ENCODE data around the gene ISCA2.

Gene ISCA2

DNA sequence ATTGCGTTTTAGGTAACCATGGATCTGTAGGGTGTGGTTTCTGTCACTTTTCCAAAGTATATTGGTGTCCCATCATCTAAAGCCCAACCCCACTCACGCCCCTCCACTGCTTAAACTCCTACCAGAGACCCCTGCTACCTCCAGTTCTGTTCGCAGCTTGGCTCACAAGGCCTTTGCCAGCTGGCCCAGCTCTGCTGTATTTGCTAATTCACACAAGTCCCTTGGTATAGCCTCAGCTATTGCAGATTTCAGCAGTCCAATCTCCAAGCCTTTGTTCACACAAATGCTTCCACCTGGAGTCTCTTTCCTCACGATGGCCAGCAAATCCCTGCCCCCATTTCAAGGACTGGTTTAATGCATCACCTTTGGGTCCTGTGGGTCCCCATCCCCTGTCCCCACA is 24.2 kb downstream of the ISCA2 start:
- H3K36me3 ChIP-seq (ENCODE audit: insufficient read depth, low read length), result peaks cover 10% of the 10 kb centered on the region; the same call in 1 of the 2 replicates
- H2AFZ ChIP-seq (ENCODE audit: low read length, unreplicated experiment), result no peak overlapping the region

DNA sequence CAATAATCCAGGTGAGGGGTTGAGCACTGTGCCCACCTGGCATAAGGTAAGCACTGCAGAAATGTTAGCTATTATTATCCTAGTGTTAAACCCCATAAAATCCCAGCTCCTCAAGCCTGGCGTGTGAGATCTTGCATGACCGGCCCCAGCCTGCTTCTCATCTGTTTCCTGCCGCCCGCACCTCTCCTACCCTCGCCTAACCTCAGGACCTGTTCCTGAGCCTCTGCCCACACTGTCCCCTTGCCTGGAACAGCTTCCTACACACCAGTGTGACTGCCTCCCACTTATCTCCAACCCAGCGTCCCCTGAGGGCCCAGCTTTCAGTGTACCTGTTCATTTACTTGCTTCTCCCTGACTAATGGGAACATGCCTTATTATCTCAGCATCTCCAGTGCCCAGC is 24.7 kb downstream of the ISCA2 start:
- no peak overlapping the region for H3K27ac ChIP-seq (ENCODE audit: low read depth, low read length)
- H3K4me3 ChIP-seq (ENCODE audit: low read depth, low read length), result no peak overlapping the region
- no peaks in the 10 kb centered on the region for H3K79me2 ChIP-seq (ENCODE audit: control insufficient read depth, insufficient read depth, low read length, unreplicated experiment)
- H2AFZ ChIP-seq (ENCODE audit: low read length, unreplicated experiment), result no peak overlapping the region
- H3K4me1 ChIP-seq (ENCODE audit: control insufficient read depth, insufficient read depth, low read length, unreplicated experiment), result peaks cover 17% of the 10 kb centered on the region
- H3K36me3 ChIP-seq (ENCODE audit: insufficient read depth, low read length), result peaks cover 10% of the 10 kb centered on the region; the same call in 1 of the 2 replicates
- no peaks in the 10 kb centered on the region for H3K27me3 ChIP-seq (ENCODE audit: insufficient read depth, low read length)

More for the DNA sequence above, 24.2 kb downstream of the ISCA2 start:
- no peak overlapping the region for H3K27ac ChIP-seq (ENCODE audit: low read depth, low read length)
- H3K4me1 ChIP-seq (ENCODE audit: control insufficient read depth, insufficient read depth, low read length, unreplicated experiment), result peaks cover 17% of the 10 kb centered on the region
- no peak overlapping the region for H3K4me3 ChIP-seq (ENCODE audit: low read depth, low read length)
- H3K79me2 ChIP-seq (ENCODE audit: control insufficient read depth, insufficient read depth, low read length, unreplicated experiment), result no peaks in the 10 kb centered on the region
- H3K27me3 ChIP-seq (ENCODE audit: insufficient read depth, low read length), result no peaks in the 10 kb centered on the region

DNA sequence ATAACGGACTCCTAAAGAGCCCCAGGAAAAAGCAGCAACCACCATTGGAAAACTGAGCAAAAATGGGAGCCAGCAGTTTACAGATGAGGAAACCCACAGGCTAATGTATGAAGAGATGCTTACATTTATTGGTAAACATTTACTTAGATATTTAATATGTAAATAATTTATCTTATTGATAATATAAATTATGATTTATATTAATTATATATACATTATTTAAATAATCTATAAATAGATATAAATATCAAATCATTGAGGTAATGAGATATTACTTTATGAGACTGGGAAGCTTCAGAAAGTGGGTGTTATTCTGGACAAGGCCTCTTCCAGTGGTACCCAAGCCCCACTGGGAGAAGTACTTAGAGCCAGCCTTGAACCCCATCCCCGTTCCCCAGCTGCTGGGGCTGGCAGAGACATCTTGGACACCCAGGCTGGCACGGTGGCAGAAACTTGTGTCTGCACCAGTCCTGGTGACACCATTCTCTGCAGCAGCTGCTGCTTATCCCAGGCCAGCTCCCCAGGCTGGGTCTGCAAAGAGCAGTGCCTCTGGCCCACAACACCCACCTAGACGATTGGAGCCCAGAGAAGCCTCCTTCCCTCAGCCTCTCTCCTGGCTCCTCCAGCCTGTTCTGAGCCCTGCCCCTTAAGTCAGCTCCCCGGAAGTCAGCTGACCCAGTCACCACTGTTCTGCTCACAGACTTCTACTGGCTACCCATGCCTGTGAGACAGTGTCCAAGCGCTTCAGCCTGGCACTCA is 25.9 kb downstream of the ISCA2 start:
- H2AFZ ChIP-seq (ENCODE audit: low read length, unreplicated experiment), result no peak overlapping the region
- no peaks in the 10 kb centered on the region for H3K79me2 ChIP-seq (ENCODE audit: control insufficient read depth, insufficient read depth, low read length, unreplicated experiment)
- peaks cover 12% of the 10 kb centered on the region for H3K4me1 ChIP-seq (ENCODE audit: control insufficient read depth, insufficient read depth, low read length, unreplicated experiment)

DNA sequence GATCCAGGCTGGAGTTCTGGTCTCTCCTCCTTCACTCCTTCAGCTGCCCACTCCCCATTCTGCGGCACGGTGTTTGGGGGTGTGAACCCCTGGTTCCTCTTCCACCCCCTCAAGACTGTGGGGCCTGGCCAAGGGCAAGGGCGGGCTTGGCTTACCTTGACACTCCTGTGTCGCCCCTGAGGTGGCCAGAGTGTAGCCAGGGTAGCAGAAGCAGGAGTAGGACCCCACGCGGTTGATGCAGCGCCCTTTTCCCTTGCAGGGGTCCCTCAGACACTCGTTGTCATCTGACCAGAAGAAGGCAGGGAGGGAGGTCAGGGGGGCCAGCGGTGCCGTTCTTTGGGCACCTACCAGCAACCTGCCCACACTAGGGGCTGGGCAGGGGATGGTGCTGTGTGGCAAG is 28.2 kb downstream of the ISCA2 start:
- peaks cover 7% of the 10 kb centered on the region for H3K4me1 ChIP-seq (ENCODE audit: control insufficient read depth, insufficient read depth, low read length, unreplicated experiment)
- no peaks in the 10 kb centered on the region for H3K27me3 ChIP-seq (ENCODE audit: insufficient read depth, low read length)
- no peak overlapping the region for H3K27ac ChIP-seq (ENCODE audit: low read depth, low read length)
- no peaks in the 10 kb centered on the region for H3K36me3 ChIP-seq (ENCODE audit: insufficient read depth, low read length)
- H2AFZ ChIP-seq (ENCODE audit: low read length, unreplicated experiment), result no peak overlapping the region
- no peak overlapping the region for H3K4me3 ChIP-seq (ENCODE audit: low read depth, low read length)
- no peaks in the 10 kb centered on the region for H3K79me2 ChIP-seq (ENCODE audit: control insufficient read depth, insufficient read depth, low read length, unreplicated experiment)

More for the DNA sequence above, 25.9 kb downstream of the ISCA2 start:
- Histone ChIP-seq H3K27me3 (ENCODE audit: insufficient read depth, low read length) (no peaks in the 10 kb centered on the region), H3K4me3 (ENCODE audit: low read depth, low read length) (no peak overlapping the region), H3K27ac (ENCODE audit: low read depth, low read length) (no peak overlapping the region), H3K36me3 (ENCODE audit: insufficient read depth, low read length) (0 out of 2 replicates have a peak, but pooled peaks cover 1% of the 10 kb centered on the region)

DNA sequence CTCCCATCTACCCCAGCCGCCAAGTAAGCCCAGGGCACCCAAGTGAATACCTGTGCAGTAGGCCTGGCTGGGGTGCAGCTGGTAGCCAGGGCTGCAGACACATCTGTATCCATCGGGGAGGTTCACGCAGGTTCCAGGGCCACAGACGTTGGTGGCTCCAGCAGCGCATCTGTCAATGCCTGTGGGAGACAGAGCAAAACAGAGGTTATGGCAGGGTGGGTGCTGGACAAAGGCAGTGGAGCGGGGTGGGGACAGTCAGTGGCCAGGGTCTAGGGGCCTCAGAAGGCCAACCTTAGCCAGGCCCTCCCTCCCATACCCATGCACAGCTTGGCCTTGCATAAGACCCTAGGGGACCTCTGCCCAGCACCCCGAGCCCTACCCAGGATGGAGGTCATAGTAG is 29.2 kb downstream of the ISCA2 start:
- H3K4me1 ChIP-seq (ENCODE audit: control insufficient read depth, insufficient read depth, low read length, unreplicated experiment), result peaks cover 3% of the 10 kb centered on the region
- no peak overlapping the region for H3K4me3 ChIP-seq (ENCODE audit: low read depth, low read length)
- no peaks in the 10 kb centered on the region for H3K27me3 ChIP-seq (ENCODE audit: insufficient read depth, low read length)
- H2AFZ ChIP-seq (ENCODE audit: low read length, unreplicated experiment), result no peak overlapping the region
- no peaks in the 10 kb centered on the region for H3K36me3 ChIP-seq (ENCODE audit: insufficient read depth, low read length)
- H3K79me2 ChIP-seq (ENCODE audit: control insufficient read depth, insufficient read depth, low read length, unreplicated experiment), result no peaks in the 10 kb centered on the region
- no peak overlapping the region for H3K27ac ChIP-seq (ENCODE audit: low read depth, low read length)

DNA sequence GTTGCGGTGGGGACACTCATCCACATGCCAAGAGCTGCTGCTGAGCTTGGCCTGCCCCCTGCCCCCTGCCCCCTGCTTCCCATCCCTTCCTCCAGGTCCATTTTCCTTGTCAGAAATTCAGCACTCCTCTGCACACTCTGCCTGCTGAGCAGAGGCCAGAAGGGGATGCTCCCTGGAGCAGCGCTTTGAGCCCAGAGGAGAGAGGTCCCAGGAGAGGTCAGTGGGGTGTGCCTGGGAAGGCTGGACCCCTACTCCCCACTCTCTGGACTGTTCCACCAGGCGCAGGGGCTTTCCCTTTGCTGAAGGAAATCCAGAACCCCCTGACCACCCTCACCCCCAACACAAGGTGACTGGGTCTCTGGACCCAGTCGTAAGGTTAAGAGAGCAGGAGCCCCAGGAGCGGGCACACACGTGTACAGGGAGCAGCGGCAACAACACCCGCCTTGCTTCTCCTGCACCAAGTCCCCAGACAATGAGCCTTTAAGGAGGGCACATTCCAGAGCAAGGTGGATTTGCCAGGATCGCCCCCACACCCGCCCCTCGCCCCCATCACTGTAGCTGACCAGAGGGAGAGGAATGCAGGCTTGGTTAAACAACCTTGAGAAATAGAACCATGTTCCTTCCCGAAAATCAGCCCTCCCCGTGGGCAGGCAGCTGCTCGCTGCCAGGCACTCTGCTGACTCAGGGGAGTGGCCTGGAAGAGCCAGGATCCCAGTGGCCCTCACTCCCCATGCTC is 30.7 kb downstream of the ISCA2 start:
- H3K27ac ChIP-seq (ENCODE audit: low read depth, low read length), result no peak overlapping the region

DNA sequence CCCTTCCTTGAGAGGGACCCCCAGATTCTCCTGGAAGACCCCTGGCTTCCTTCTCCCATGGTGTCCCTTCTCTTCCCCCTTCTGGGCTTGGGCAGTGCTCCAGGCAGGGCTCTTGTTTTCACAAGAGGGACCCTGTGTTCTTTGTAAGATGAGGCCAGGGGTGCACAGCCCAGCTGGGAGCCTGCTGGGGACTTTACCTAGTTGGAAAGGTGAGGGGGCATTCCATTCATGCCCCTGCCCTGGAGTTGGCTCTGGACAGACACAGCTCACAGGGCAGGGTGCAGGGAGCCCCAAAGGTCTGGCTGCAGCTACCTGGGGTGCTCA is 31.2 kb downstream of the ISCA2 start:
- no peak overlapping the region for H3K27ac ChIP-seq (ENCODE audit: low read depth, low read length)
- H3K79me2 ChIP-seq (ENCODE audit: control insufficient read depth, insufficient read depth, low read length, unreplicated experiment), result no peaks in the 10 kb centered on the region
- H3K27me3 ChIP-seq (ENCODE audit: insufficient read depth, low read length), result no peaks in the 10 kb centered on the region
- H3K4me1 ChIP-seq (ENCODE audit: control insufficient read depth, insufficient read depth, low read length, unreplicated experiment), result peaks cover 3% of the 10 kb centered on the region
- no peak overlapping the region for H2AFZ ChIP-seq (ENCODE audit: low read length, unreplicated experiment)
- no peaks in the 10 kb centered on the region for H3K36me3 ChIP-seq (ENCODE audit: insufficient read depth, low read length)
- no peak overlapping the region for H3K4me3 ChIP-seq (ENCODE audit: low read depth, low read length)

More for the DNA sequence above, 30.7 kb downstream of the ISCA2 start:
- Histone ChIP-seq H2AFZ (ENCODE audit: low read length, unreplicated experiment) (no peak overlapping the region), H3K4me3 (ENCODE audit: low read depth, low read length) (no peak overlapping the region), H3K79me2 (ENCODE audit: control insufficient read depth, insufficient read depth, low read length, unreplicated experiment) (no peaks in the 10 kb centered on the region), H3K27me3 (ENCODE audit: insufficient read depth, low read length) (no peaks in the 10 kb centered on the region), H3K4me1 (ENCODE audit: control insufficient read depth, insufficient read depth, low read length, unreplicated experiment) (peaks cover 3% of the 10 kb centered on the region), H3K36me3 (ENCODE audit: insufficient read depth, low read length) (no peaks in the 10 kb centered on the region)

DNA sequence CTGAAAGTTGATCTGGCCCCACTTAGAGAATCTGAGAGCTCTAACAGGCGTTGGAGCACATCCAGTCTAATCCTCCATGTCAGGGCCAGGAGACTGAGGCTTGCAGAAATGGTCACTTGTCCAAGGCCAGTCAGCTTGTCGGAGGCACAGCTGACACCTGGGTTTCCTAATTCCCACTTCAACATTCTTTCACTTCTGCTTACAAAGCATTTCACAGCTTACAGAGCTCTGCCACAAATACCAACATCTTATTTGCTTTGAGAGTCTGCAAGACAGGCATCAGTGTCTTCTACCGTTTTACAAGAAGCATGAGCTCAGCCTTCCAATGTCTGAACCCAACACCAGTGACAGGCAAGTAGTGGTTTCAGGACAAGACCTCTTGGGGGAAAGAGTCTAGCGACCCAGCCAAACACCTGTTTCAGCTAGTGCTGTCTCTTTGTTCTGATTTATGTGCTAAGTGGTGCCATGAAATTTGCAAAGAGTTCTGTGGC is 31.8 kb downstream of the ISCA2 start:
- H3K36me3 ChIP-seq (ENCODE audit: insufficient read depth, low read length), result no peaks in the 10 kb centered on the region
- no peak overlapping the region for H2AFZ ChIP-seq (ENCODE audit: low read length, unreplicated experiment)
- peaks cover 3% of the 10 kb centered on the region for H3K4me1 ChIP-seq (ENCODE audit: control insufficient read depth, insufficient read depth, low read length, unreplicated experiment)
- no peak overlapping the region for H3K4me3 ChIP-seq (ENCODE audit: low read depth, low read length)
- H3K27me3 ChIP-seq (ENCODE audit: insufficient read depth, low read length), result no peaks in the 10 kb centered on the region
- H3K79me2 ChIP-seq (ENCODE audit: control insufficient read depth, insufficient read depth, low read length, unreplicated experiment), result no peaks in the 10 kb centered on the region
- H3K27ac ChIP-seq (ENCODE audit: low read depth, low read length), result no peak overlapping the region

DNA sequence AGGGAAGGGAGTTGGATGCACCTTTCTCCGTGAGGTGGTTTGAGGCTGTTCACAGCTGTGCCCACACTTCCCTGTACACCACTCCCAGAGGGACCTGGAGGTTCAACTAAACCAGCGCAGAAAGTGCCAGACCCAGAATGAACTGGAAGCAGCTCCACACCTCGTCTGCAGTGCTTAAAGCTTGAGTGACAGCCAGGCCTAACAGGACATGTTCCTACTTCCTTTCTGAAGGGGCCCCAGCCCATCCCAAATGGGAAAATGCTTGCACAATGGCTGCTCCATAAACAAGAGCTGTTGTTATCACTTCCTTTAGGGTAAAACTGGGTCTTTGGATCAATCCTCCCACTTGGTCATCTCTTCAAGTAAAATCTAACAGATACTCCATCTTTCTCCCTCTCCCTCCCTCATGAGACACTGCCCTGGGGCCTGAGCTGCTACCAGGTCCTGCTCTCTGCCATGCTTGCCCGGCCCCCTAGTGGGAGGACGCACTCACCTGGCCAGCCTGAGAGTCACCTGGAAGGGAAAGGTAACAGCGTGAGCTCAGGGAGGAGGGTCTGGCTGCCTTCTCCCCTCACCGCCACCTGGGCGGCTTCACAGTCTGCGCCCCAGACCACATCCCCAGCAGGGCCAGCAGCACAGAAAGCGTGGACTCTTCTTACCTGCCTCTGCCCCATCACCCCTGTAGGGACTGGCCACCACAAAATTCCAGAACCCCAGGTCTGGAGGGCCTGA is 33.5 kb downstream of the ISCA2 start:
- Histone ChIP-seq H3K79me2 (ENCODE audit: control insufficient read depth, insufficient read depth, low read length, unreplicated experiment) (no peaks in the 10 kb centered on the region), H3K27me3 (ENCODE audit: insufficient read depth, low read length) (no peaks in the 10 kb centered on the region), H3K4me1 (ENCODE audit: control insufficient read depth, insufficient read depth, low read length, unreplicated experiment) (peaks cover 7% of the 10 kb centered on the region), H2AFZ (ENCODE audit: low read length, unreplicated experiment) (no peak overlapping the region), H3K4me3 (ENCODE audit: low read depth, low read length) (no peak overlapping the region), H3K27ac (ENCODE audit: low read depth, low read length) (no peak overlapping the region), H3K36me3 (ENCODE audit: insufficient read depth, low read length) (no peaks in the 10 kb centered on the region)

DNA sequence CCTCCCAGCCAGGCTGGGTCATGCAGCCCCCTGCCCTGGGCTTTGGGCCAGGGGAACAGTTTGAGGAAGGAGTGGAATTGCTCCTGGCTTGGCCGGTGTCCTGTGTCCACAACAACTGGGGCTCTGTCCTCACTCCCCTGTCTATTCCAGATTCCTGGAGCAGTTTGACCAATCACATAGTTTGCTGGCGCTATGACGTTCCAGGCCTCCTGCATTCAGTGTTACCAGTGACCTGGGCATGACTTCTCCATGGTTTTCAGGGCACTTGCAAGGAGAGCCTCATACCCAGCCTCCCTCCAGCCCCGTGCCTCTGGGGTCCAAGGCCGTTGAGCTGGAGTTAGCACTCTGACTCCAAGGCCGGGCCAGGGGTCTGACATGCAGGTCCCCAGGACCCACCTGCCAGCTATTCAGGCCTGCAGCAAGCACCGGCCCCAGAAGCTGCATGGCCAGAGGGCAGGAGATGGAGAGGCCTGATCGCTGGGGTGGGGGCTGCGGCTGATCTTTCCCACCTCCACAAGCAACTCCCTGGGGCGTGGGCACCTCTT is 34.2 kb downstream of the ISCA2 start:
- peaks cover 7% of the 10 kb centered on the region for H3K4me1 ChIP-seq (ENCODE audit: control insufficient read depth, insufficient read depth, low read length, unreplicated experiment)
- no peak overlapping the region for H3K4me3 ChIP-seq (ENCODE audit: low read depth, low read length)
- H2AFZ ChIP-seq (ENCODE audit: low read length, unreplicated experiment), result no peak overlapping the region
- H3K27ac ChIP-seq (ENCODE audit: low read depth, low read length), result no peak overlapping the region
- no peaks in the 10 kb centered on the region for H3K36me3 ChIP-seq (ENCODE audit: insufficient read depth, low read length)
- H3K27me3 ChIP-seq (ENCODE audit: insufficient read depth, low read length), result no peaks in the 10 kb centered on the region
- H3K79me2 ChIP-seq (ENCODE audit: control insufficient read depth, insufficient read depth, low read length, unreplicated experiment), result no peaks in the 10 kb centered on the region

All from ACC112 (cell line).